Ishikawa (cell line): Measurements from ENCODE around the gene ITIH1.

Source experiments
- CEBPB ChIP-seq: IDR thresholded peaks from 2 replicates; pipeline ENCODE4 v1.6.1; 2012
- CREB1 ChIP-seq: IDR thresholded peaks from 2 replicates; pipeline ENCODE4 v1.6.1; 2012; ENCODE audit warnings: low read depth
- EGR1 ChIP-seq: IDR thresholded peaks from 2 replicates; pipeline ENCODE4 v1.6.1; 2012
- EP300 ChIP-seq: IDR thresholded peaks from 2 replicates; pipeline ENCODE4 v1.6.1; 2012; ENCODE audit warnings: borderline replicate concordance
- FOXM1 ChIP-seq: IDR thresholded peaks from 2 replicates; pipeline ENCODE4 v1.6.1; 2012; ENCODE audit warnings: low read depth, borderline replicate concordance
- RAD21 ChIP-seq: IDR thresholded peaks from 2 replicates; pipeline ENCODE4 v1.6.1; 2012; ENCODE audit warnings: low read depth
- TAF1 ChIP-seq: IDR thresholded peaks from 2 replicates; pipeline ENCODE4 v1.6.1; 2012; ENCODE audit warnings: low read depth, mild to moderate bottlenecking
- TEAD4 ChIP-seq: IDR thresholded peaks from 2 replicates; pipeline ENCODE4 v1.6.1; 2012
- YY1 ChIP-seq: IDR thresholded peaks from 2 replicates; pipeline ENCODE4 v1.6.1; 2012; ENCODE audit warnings: low read depth
- TF ChIP-seq, protein P1 (sequence below): IDR thresholded peaks from 2 replicates; pipeline ENCODE4 v1.6.1; 2012; ENCODE audit warnings: low read depth, mild to moderate bottlenecking
- TF ChIP-seq, protein P2 (sequence below): IDR thresholded peaks from 2 replicates; pipeline ENCODE4 v1.6.1; 2012
- TF ChIP-seq, protein P3 (sequence below): IDR thresholded peaks from 2 replicates; pipeline ENCODE4 v1.6.1; 2012

DNA sequence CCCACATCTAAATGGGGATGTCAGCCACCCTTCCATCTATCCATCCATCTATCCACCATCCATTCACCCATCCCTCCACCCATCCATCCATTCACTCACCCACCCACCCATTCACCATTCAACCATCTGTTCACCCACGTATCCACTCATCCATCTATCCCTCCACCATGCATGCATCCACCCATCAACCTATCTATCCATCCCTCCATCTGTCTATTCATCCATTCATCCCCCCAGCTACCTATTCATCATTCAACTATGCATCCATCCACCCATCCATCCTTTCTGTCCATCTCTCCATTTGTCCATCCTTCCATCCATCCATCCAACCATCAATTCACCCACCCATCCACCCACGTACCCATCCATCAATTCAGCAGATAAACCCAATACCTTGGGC lies 31.8 kb downstream of the ITIH1 start:
- TF ChIP-seq CREB1 (no peak), YY1 (no peak), TEAD4 (no peak), EP300 (no peak), RAD21 (no peak), CEBPB (no peak), TAF1 (no peak), FOXM1 (no peak), EGR1 (no peak)
- TF ChIP-seq, protein P1, sequence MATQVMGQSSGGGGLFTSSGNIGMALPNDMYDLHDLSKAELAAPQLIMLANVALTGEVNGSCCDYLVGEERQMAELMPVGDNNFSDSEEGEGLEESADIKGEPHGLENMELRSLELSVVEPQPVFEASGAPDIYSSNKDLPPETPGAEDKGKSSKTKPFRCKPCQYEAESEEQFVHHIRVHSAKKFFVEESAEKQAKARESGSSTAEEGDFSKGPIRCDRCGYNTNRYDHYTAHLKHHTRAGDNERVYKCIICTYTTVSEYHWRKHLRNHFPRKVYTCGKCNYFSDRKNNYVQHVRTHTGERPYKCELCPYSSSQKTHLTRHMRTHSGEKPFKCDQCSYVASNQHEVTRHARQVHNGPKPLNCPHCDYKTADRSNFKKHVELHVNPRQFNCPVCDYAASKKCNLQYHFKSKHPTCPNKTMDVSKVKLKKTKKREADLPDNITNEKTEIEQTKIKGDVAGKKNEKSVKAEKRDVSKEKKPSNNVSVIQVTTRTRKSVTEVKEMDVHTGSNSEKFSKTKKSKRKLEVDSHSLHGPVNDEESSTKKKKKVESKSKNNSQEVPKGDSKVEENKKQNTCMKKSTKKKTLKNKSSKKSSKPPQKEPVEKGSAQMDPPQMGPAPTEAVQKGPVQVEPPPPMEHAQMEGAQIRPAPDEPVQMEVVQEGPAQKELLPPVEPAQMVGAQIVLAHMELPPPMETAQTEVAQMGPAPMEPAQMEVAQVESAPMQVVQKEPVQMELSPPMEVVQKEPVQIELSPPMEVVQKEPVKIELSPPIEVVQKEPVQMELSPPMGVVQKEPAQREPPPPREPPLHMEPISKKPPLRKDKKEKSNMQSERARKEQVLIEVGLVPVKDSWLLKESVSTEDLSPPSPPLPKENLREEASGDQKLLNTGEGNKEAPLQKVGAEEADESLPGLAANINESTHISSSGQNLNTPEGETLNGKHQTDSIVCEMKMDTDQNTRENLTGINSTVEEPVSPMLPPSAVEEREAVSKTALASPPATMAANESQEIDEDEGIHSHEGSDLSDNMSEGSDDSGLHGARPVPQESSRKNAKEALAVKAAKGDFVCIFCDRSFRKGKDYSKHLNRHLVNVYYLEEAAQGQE = no peak
- TF ChIP-seq, protein P2, sequence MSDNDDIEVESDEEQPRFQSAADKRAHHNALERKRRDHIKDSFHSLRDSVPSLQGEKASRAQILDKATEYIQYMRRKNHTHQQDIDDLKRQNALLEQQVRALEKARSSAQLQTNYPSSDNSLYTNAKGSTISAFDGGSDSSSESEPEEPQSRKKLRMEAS = no peak
- TF ChIP-seq, protein P3, sequence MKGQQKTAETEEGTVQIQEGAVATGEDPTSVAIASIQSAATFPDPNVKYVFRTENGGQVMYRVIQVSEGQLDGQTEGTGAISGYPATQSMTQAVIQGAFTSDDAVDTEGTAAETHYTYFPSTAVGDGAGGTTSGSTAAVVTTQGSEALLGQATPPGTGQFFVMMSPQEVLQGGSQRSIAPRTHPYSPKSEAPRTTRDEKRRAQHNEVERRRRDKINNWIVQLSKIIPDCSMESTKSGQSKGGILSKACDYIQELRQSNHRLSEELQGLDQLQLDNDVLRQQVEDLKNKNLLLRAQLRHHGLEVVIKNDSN = no peak
